ENCODE data around the gene TMEM219.

DNA sequence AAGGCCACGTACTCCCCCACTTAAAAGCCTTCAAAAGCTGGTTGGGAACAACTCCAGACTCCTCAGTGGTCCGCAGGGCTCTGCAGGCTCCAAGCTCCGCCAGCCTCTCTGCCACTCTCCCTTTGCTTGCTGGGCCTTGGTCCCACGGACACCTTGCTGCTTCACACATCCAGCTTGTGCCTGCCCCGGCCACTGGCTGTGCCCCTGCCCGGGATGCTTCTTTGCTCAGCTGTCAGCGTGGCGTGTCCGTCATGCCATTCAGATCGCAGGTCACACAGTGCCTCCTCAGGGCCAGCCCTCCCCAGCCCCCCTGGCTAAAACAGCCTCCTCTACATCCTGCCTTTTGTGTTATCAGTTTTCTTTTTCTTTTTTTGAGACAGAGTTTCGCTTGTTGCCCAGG is 49.8 kb upstream of the TMEM219 start:
- TF ChIP-seq POLR2AphosphoS5 (IDR thresholded peaks at IDR 0.05) (no peak), POLR2A (IDR thresholded peaks at IDR 0.05) (no peak)

Measured in breast epithelium (tissue), 3 donors.